ENCODE results near the gene ECT2L.

ECT2L gene

GRCh38 chr6:138862456-138862855, 66.6 kb downstream of the ECT2L start:
- no peaks in the 10 kb centered on the region for H3K9me3 ChIP-seq
- peak overlapping the region; percentile 32 to 48 for H3K27ac ChIP-seq
- peaks cover 0 to 17% (median 3%) of the 10 kb centered on the region in 4 donors for H3K4me1 ChIP-seq
- no peaks in the 10 kb centered on the region for H3K27me3 ChIP-seq
- no peaks in the 10 kb centered on the region for H3K36me3 ChIP-seq
- peak in 1 of 2 donors; percentile 24 for DNase-seq
- no peak for TF ChIP-seq CTCF (IDR thresholded peaks at IDR 0.05)
- H3K4me3 ChIP-seq: no peak overlapping the region
- intact Hi-C loops (cut with DNase I; ENCODE audit: low total_unique reads): no loop called here

GRCh38 chr6:138863321-138863720, 67.4 kb downstream of the ECT2L start:
- no peak for TF ChIP-seq CTCF (IDR thresholded peaks at IDR 0.05)
- DNase-seq: no peak

GRCh38 chr6:138864343-138864890, 68.5 kb downstream of the ECT2L start:
- TF ChIP-seq CTCF (IDR thresholded peaks at IDR 0.05): no peak
- no peak overlapping the region for H3K27ac ChIP-seq
- peaks cover 0 to 26% (median 5%) of the 10 kb centered on the region in 4 donors for H3K4me1 ChIP-seq
- no peaks in the 10 kb centered on the region for H3K9me3 ChIP-seq
- no peak for DNase-seq
- no peaks in the 10 kb centered on the region for H3K36me3 ChIP-seq
- H3K27me3 ChIP-seq: no peaks in the 10 kb centered on the region
- no peak overlapping the region for H3K4me3 ChIP-seq
- intact Hi-C loops (cut with DNase I; ENCODE audit: low total_unique reads): no loop called here

More at GRCh38 chr6:138863321-138863720, 67.4 kb downstream of the ECT2L start:
- no peaks in the 10 kb centered on the region for H3K36me3 ChIP-seq
- no peaks in the 10 kb centered on the region for H3K27me3 ChIP-seq
- intact Hi-C loops (cut with DNase I; ENCODE audit: low total_unique reads): no loop called here
- H3K4me3 ChIP-seq: no peak overlapping the region
- no peaks in the 10 kb centered on the region for H3K9me3 ChIP-seq
- peak overlapping the region; percentile 19 to 41 for H3K27ac ChIP-seq
- H3K4me1 ChIP-seq: peaks cover 0 to 20% (median 3%) of the 10 kb centered on the region in 4 donors

GRCh38 chr6:138865480-138866109, 69.7 kb downstream of the ECT2L start:
- no peak for TF ChIP-seq CTCF (IDR thresholded peaks at IDR 0.05)
- Histone ChIP-seq H3K4me1 (peaks cover 0 to 26% (median 9%) of the 10 kb centered on the region in 4 donors), H3K27me3 (no peaks in the 10 kb centered on the region), H3K27ac (no peak overlapping the region), H3K9me3 (no peaks in the 10 kb centered on the region), H3K4me3 (no peak overlapping the region), H3K36me3 (no peaks in the 10 kb centered on the region)
- intact Hi-C loops (cut with DNase I; ENCODE audit: low total_unique reads): no loop called here
- DNase-seq: no peak

GRCh38 chr6:138868181-138868580, 72.3 kb downstream of the ECT2L start:
- no peak for TF ChIP-seq CTCF (IDR thresholded peaks at IDR 0.05)
- H3K4me3 ChIP-seq: no peak overlapping the region
- intact Hi-C loops (cut with DNase I; ENCODE audit: low total_unique reads): no loop called here
- DNase-seq: no peak
- no peaks in the 10 kb centered on the region for H3K36me3 ChIP-seq
- H3K4me1 ChIP-seq: peaks cover 0 to 13% (median 6%) of the 10 kb centered on the region in 4 donors
- no peak overlapping the region for H3K27ac ChIP-seq
- H3K9me3 ChIP-seq: no peaks in the 10 kb centered on the region
- H3K27me3 ChIP-seq: no peaks in the 10 kb centered on the region

Data from tibial artery (tissue), 4 donors.